PFSK-1 (cell line): Measurements from ENCODE around the gene ZNF607.

Experiments
- FOXP2 ChIP-seq: optimal IDR thresholded peaks from 2 replicates; pipeline ENCODE3; 2011; ENCODE audit warnings: borderline replicate concordance, control low read depth, inconsistent platforms; ENCODE audit not compliant: insufficient read depth; ENCODE audit errors: extremely low read length, extremely low read depth
- POLR2AphosphoS5 ChIP-seq: IDR thresholded peaks from 2 replicates; pipeline ENCODE4 v1.6.1; 2012; ENCODE audit warnings: low read depth, mild to moderate bottlenecking, control low read depth, low read length, moderate library complexity
- SIN3A ChIP-seq: IDR thresholded peaks from 2 replicates; pipeline ENCODE4 v1.6.1; 2012; ENCODE audit warnings: mild to moderate bottlenecking, low read length, moderate library complexity, borderline replicate concordance; ENCODE audit not compliant: insufficient read depth
- TAF1 ChIP-seq: IDR thresholded peaks from 2 replicates; pipeline ENCODE4 v1.6.1; 2012; ENCODE audit warnings: low read length, control low read depth, borderline replicate concordance; ENCODE audit not compliant: insufficient read depth
- TF ChIP-seq, protein P1 (sequence below), 2 experiments: IDR thresholded peaks; 2 replicates each; pipeline versions ENCODE4 v1.6.1 to v1.8.0; 2011 to 2012; ENCODE audit warnings: low read depth in 2 of 2, low read length in 2 of 2, control low read depth in 1 of 2, inconsistent platforms in 1 of 2, mild to moderate bottlenecking in 1 of 2, moderate library complexity in 1 of 2; ENCODE audit not compliant: insufficient read depth in 1 of 2

Gene ZNF607

DNA sequence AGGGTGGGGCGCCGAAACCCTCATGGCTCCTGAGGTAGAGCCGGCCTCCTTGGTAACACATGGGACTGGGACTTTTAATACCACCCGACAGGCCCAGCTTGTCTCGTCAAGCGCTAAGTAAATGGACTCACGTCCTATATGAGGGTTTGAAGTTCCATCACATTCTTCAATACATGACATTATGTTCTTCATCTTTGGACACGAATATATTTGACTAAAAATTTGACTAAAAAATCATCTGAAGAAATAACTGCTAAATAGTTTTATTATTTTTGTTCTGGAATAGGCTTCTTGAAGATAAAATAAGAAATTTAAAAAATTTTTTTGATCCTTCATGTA, 335 bp upstream of the ZNF607 start:
- no peak for TF ChIP-seq SIN3A
- TF ChIP-seq TAF1 = no peak
- TF ChIP-seq, protein P1, sequence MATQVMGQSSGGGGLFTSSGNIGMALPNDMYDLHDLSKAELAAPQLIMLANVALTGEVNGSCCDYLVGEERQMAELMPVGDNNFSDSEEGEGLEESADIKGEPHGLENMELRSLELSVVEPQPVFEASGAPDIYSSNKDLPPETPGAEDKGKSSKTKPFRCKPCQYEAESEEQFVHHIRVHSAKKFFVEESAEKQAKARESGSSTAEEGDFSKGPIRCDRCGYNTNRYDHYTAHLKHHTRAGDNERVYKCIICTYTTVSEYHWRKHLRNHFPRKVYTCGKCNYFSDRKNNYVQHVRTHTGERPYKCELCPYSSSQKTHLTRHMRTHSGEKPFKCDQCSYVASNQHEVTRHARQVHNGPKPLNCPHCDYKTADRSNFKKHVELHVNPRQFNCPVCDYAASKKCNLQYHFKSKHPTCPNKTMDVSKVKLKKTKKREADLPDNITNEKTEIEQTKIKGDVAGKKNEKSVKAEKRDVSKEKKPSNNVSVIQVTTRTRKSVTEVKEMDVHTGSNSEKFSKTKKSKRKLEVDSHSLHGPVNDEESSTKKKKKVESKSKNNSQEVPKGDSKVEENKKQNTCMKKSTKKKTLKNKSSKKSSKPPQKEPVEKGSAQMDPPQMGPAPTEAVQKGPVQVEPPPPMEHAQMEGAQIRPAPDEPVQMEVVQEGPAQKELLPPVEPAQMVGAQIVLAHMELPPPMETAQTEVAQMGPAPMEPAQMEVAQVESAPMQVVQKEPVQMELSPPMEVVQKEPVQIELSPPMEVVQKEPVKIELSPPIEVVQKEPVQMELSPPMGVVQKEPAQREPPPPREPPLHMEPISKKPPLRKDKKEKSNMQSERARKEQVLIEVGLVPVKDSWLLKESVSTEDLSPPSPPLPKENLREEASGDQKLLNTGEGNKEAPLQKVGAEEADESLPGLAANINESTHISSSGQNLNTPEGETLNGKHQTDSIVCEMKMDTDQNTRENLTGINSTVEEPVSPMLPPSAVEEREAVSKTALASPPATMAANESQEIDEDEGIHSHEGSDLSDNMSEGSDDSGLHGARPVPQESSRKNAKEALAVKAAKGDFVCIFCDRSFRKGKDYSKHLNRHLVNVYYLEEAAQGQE (IDR thresholded peaks at IDR 0.05; ENCODE audit: insufficient read depth in 1 of 2, low read depth in 2 of 2, low read length in 2 of 2) = no peak
- no peak for TF ChIP-seq FOXP2

DNA sequence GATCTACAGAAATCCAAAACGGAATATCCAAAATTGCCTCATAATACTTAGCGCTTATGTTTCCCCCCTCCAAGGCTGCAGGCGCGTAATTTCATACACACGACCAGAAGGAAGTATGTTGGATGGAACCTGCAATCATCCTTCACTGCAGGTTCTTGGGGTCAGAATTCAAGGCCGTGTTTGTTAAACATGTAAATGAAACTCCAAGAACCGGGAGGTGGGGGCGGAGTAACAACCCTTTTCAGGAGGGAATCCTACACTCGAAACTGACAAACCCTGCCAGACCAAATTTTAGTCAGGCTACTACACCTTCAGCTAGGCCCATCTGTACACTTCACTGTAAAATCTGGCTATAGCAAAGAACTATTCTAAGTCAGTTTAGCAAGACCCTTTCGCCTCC, 1.3 kb downstream of the ZNF607 start:
- TF ChIP-seq TAF1 (no peak), FOXP2 (no peak), SIN3A (no peak), POLR2AphosphoS5 (no peak)
- TF ChIP-seq, protein P1 (IDR thresholded peaks at IDR 0.05; ENCODE audit: insufficient read depth in 1 of 2, low read depth in 2 of 2, low read length in 2 of 2) = no peak

DNA sequence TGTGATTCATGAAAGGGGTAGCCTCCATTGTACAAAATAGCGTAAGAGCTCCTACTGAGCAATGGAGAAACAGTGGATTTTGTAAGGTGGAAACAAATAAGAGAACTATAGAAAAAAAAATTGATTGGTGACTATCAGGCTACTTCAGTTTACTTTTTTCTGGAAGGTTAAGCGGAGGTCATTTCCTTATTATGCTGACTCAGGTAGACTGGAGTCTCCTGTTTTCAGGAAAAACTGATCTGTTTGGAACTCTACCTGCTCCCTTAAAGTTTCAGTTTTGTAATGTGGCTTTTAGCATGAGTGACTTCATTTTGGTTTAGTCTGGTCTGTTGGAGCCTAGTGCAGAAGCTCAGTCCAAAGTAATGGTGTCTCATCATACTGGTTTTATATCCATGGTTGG, 3.4 kb downstream of the ZNF607 start:
- TF ChIP-seq, protein P1 (IDR thresholded peaks at IDR 0.05; ENCODE audit: insufficient read depth in 1 of 2, low read depth in 2 of 2, low read length in 2 of 2) = no peak
- no peak for TF ChIP-seq SIN3A

DNA sequence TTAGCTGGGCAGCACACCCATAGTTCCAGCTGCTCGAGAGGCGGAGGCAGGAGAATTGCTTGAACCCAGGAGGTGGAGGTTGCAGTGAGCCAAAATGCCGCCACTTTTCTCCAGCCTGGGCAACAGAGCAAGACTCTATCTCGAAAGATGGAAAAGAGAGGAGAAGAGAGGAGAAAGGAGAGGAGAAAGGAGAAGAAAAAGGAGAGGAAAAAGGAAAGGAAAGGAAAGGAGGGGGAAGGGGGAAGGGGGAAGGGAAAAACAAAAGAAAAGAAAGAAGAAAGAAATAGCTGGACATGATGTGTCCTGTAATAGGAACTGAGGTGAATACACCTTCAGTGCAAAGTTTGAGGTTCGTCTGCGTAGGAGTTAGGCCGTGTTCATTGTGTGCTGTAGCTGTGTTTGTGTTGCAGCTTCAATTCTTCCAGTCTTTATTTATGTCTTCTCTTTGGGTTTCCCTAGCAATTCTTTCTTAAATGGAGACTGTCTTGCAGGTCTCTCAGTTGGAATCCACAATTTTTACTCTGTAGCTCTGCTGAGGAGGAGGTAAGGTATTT, 13.4 kb downstream of the ZNF607 start:
- no peak for TF ChIP-seq POLR2AphosphoS5
- no peak for TF ChIP-seq TAF1
- TF ChIP-seq FOXP2 = no peak

DNA sequence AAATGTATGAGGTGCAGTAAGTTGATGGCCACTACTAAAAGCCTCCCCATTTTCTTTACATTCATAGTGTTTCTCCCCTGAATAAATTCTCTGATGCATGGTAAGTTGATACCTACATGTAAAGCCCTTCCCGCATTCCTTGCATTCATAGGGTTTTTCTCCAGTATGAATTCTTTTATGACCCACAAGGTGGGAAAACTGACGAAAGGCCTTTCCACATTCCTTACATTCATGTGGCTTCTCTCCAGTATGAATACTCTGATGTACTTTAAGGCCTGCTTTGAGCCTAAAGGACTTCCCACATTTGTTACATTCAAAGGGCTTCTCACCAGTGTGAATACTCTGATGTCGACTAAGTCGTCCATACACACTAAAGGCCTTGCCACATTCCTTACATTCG, 20.5 kb downstream of the ZNF607 start:
- TF ChIP-seq, protein P1 (IDR thresholded peaks at IDR 0.05; ENCODE audit: insufficient read depth in 1 of 2, low read depth in 2 of 2, low read length in 2 of 2) = no peak
- TF ChIP-seq FOXP2 (no peak), POLR2AphosphoS5 (no peak), SIN3A (no peak), TAF1 (no peak)

DNA sequence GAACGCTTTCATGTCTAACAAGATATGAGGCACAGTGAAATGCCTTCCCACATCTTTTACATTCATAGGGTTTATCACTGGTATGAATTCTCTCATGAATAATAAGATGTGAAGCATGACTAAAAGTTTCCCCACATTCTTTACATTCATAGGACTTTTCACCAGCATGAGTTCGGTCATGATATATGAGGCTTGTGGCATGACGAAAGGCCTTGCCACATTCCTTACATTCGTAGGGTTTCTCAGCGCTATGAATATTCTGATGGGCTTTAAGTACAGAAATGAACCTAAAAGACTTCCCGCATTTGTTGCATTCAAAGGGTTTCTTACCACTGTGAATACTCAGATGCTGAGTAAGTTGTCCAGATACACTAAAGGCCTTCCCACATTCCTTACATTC, 21.3 kb downstream of the ZNF607 start:
- TF ChIP-seq, protein P1 (IDR thresholded peaks at IDR 0.05; ENCODE audit: insufficient read depth in 1 of 2, low read depth in 2 of 2, low read length in 2 of 2) = no peak
- no peak for TF ChIP-seq FOXP2
- TF ChIP-seq TAF1 = no peak
- no peak for TF ChIP-seq POLR2AphosphoS5
- no peak for TF ChIP-seq SIN3A
